Measurements from ENCODE around the gene CEBPZ. TPM values are rescaled to one million over a fixed set of nuclear protein-coding genes. Genes with fewer than 3 reads are reported as not detected.

CEBPZ gene
- total and polyA plus RNA-seq, 2 of the 13 experiments (the other 11 are each of a cell fraction or from before 2014, with no cell fraction given): 14.4 to 117 TPM

- peak; percentile 73 for TF ChIP-seq ARID5B (CRISPR knock-in tag; IDR thresholded peaks at IDR 0.05)
- peak; percentile 52; the same call in 1 of the 2 replicates for TF ChIP-seq PPARG (CRISPR knock-in tag; conservative IDR thresholded peaks at IDR 0.05)
- TF ChIP-seq SMC3 (IDR thresholded peaks at IDR 0.05; ENCODE audit: low read length): peak; percentile 27
- TF ChIP-seq ZNF644 (CRISPR knock-in tag; IDR thresholded peaks at IDR 0.05; ENCODE audit: low read depth): peak; percentile 93
- peak; percentile 63 for TF ChIP-seq SALL1 (CRISPR knock-in tag; IDR thresholded peaks at IDR 0.05)
- peak; percentile 67; the same call in 1 of the 2 replicates for TF ChIP-seq MIXL1 (CRISPR knock-in tag; IDR thresholded peaks at IDR 0.05)
- TF ChIP-seq HDAC6 (IDR thresholded peaks at IDR 0.05; ENCODE audit: low read depth, low read length): no peak
- TF ChIP-seq GTF2F1 (IDR thresholded peaks at IDR 0.05; ENCODE audit: low read length): no peak
- no peak for TF ChIP-seq CREB1 (IDR thresholded peaks at IDR 0.05)
- peak; percentile 16; the same call in 1 of the 2 replicates for TF ChIP-seq CREB1 (CRISPR knock-in tag; IDR thresholded peaks at IDR 0.05)
- TF ChIP-seq ERF (CRISPR knock-in tag; IDR thresholded peaks at IDR 0.05): no peak
- TF ChIP-seq HMG20A (CRISPR knock-in tag; IDR thresholded peaks at IDR 0.05; ENCODE audit: borderline replicate concordance): peak; percentile 22; the same call in 1 of the 2 replicates
- TF ChIP-seq ZNF615 (CRISPR knock-in tag; IDR thresholded peaks at IDR 0.05; ENCODE audit: borderline replicate concordance): no peak
- no peak for TF ChIP-seq AGO2 (optimal IDR thresholded peaks at IDR 0.05; ENCODE audit: low read depth, low read length)
- TF ChIP-seq ZNF83 (CRISPR knock-in tag; IDR thresholded peaks at IDR 0.05; ENCODE audit: borderline replicate concordance): no peak
- peak; percentile 52; the same call in 1 of the 2 replicates for TF ChIP-seq ZNF792 (CRISPR knock-in tag; IDR thresholded peaks at IDR 0.05)
- 0 out of 2 replicates have a peak, but pooled peaks have one; percentile 17 for TF ChIP-seq ZNF691 (CRISPR knock-in tag; IDR thresholded peaks at IDR 0.05; ENCODE audit: borderline replicate concordance, low read depth)
- no peak for TF ChIP-seq REST (IDR thresholded peaks at IDR 0.05; ENCODE audit: borderline replicate concordance in 1 of 2, low read depth in 1 of 2, low read length in 2 of 2)
- peak; percentile 47; the same call in 1 of the 2 replicates for TF ChIP-seq HDAC2 (CRISPR knock-in tag; IDR thresholded peaks at IDR 0.05)
- no peak for TF ChIP-seq ZNF383 (CRISPR knock-in tag; IDR thresholded peaks at IDR 0.05; ENCODE audit: borderline replicate concordance)
- no peak for TF ChIP-seq ELF4 (CRISPR knock-in tag; IDR thresholded peaks at IDR 0.05; ENCODE audit: borderline replicate concordance)
- TF ChIP-seq BORCS8-MEF2B (CRISPR knock-in tag; IDR thresholded peaks at IDR 0.05): 0 out of 2 replicates have a peak, but pooled peaks have one; percentile 36
- TF ChIP-seq ARNTL (CRISPR knock-in tag; IDR thresholded peaks at IDR 0.05): no peak
- no peak for TF ChIP-seq ZFP90 (CRISPR knock-in tag; IDR thresholded peaks at IDR 0.05; ENCODE audit: borderline replicate concordance)
Measured at GRCh38 chr2:37189452-37190153, 41.8 kb downstream of the CEBPZ start (continued).
